Smooth muscle cell (in vitro differentiated cells): ENCODE results near the gene RNF111. TPM values are rescaled to one million over a fixed set of nuclear protein-coding genes. Genes with fewer than 3 reads are reported as not detected.

Experiments used
- DNase-seq: peaks from one replicate; lab custom pipeline; 2025; ENCODE audit not compliant: unreplicated experiment; lab: John Stamatoyannopoulos, UW
- H2AFZ ChIP-seq: fragments of 200-600 bp; sonication (generic); 2 replicates; pipeline ENCODE4 v1.6.0; 2016; ENCODE audit warnings: antibody characterized with exemption, low read depth, mild to moderate bottlenecking
- H3F3A ChIP-seq: fragments of 200-600 bp; sonication (generic); 2 replicates; pipeline ENCODE4 v1.6.0; 2017; ENCODE audit warnings: antibody characterized with exemption, low read depth
- H3K27ac ChIP-seq: fragments of 200-600 bp; sonication (generic); 2 replicates; pipeline ENCODE4 v1.5.1; 2016; ENCODE audit warnings: low read depth, mild to moderate bottlenecking
- H3K27me3 ChIP-seq: fragments of 200-600 bp; sonication (generic); 2 replicates; pipeline ENCODE4 v1.6.1; 2016; ENCODE audit warnings: low read depth, mild to moderate bottlenecking
- H3K36me3 ChIP-seq: fragments of 200-600 bp; sonication (generic); 2 replicates; pipeline ENCODE4 v1.5.1; 2016; ENCODE audit warnings: low read depth
- H3K4me1 ChIP-seq: fragments of 200-600 bp; sonication (generic); 2 replicates; pipeline ENCODE4 v1.5.1; 2016; ENCODE audit warnings: low read depth
- H3K4me2 ChIP-seq: fragments of 200-600 bp; sonication (generic); 2 replicates; pipeline ENCODE4 v1.6.0; 2016; ENCODE audit warnings: mild to moderate bottlenecking
- H3K4me3 ChIP-seq: fragments of 200-600 bp; sonication (generic); 2 replicates; pipeline ENCODE4 v1.5.1; 2016; ENCODE audit warnings: mild to moderate bottlenecking
- H3K79me2 ChIP-seq: fragments of 200-600 bp; sonication (generic); 2 replicates; pipeline ENCODE4 v1.6.0; 2016; ENCODE audit warnings: low read depth, mild to moderate bottlenecking
- H3K9ac ChIP-seq: fragments of 200-600 bp; sonication (generic); 2 replicates; pipeline ENCODE4 v1.6.0; 2016; ENCODE audit warnings: low read depth
- H3K9me3 ChIP-seq: fragments of 200-600 bp; sonication (generic); replicated peaks from 2 replicates; pipeline ENCODE4 v1.5.1; 2016; ENCODE audit warnings: low read depth
- H4K20me1 ChIP-seq: fragments of 200-600 bp; sonication (generic); 2 replicates; pipeline ENCODE4 v1.6.0; 2016; ENCODE audit warnings: low read depth
- WGBS: methylation state at CpG from one replicate; pipeline ENCODE4 v1.1.7; 2016; ENCODE audit warnings: low lambda C conversion rate; 5-methylcytosine and 5-hydroxymethylcytosine counted together
- polyA plus RNA-seq: library from polyadenylated mRNA; unstranded; fragments of >200 nt; fragmentation: Nextera tagmentation; extraction: Ambion mirVana; gene quantifications from 2 replicates; pipeline ENCODE4 v1.2.1, GENCODE V29; 2016
- total RNA-seq: library from RNA; depleted of rRNA; stranded (reverse); fragments of >200 nt; gene quantifications from 2 replicates; pipeline ENCODE4 v1.2.3, GENCODE V29; 2014
- TF ChIP-seq, protein P1 (sequence below): fragments of 200-600 bp; sonication (generic); IDR thresholded peaks from 2 replicates; pipeline ENCODE4 v1.5.1; 2017; ENCODE audit warnings: borderline replicate concordance, mild to moderate bottlenecking, antibody characterized with exemption; ENCODE audit not compliant: insufficient read depth, poor library complexity, severe bottlenecking

Gene RNF111
- total and polyA plus RNA-seq, 2 experiments from 2014 or later = 15.3 to 37.8 TPM

GRCh38 chr15:58987036-58987435 is 427 bp upstream of the RNF111 start:
- 23% methylated on average over 9 of the region's 9 CpGs for WGBS
- TF ChIP-seq, protein P1, sequence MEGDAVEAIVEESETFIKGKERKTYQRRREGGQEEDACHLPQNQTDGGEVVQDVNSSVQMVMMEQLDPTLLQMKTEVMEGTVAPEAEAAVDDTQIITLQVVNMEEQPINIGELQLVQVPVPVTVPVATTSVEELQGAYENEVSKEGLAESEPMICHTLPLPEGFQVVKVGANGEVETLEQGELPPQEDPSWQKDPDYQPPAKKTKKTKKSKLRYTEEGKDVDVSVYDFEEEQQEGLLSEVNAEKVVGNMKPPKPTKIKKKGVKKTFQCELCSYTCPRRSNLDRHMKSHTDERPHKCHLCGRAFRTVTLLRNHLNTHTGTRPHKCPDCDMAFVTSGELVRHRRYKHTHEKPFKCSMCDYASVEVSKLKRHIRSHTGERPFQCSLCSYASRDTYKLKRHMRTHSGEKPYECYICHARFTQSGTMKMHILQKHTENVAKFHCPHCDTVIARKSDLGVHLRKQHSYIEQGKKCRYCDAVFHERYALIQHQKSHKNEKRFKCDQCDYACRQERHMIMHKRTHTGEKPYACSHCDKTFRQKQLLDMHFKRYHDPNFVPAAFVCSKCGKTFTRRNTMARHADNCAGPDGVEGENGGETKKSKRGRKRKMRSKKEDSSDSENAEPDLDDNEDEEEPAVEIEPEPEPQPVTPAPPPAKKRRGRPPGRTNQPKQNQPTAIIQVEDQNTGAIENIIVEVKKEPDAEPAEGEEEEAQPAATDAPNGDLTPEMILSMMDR = no peak
- H3K4me3 ChIP-seq = peak overlapping the region; percentile 83
- peaks cover 2% of the 10 kb centered on the region for H3K36me3 ChIP-seq
- H2AFZ ChIP-seq = peak overlapping the region; percentile 92
- no peak for DNase-seq
- peaks cover 14% of the 10 kb centered on the region for H3K4me1 ChIP-seq
- peak overlapping the region; percentile 90 for H3K4me2 ChIP-seq
- H3K9me3 ChIP-seq = no peaks in the 10 kb centered on the region
- no peaks in the 10 kb centered on the region for H3F3A ChIP-seq
- peaks cover 8% of the 10 kb centered on the region for H3K27me3 ChIP-seq
- H3K27ac ChIP-seq = peak overlapping the region; percentile 71
- H3K79me2 ChIP-seq = peaks cover 45% of the 10 kb centered on the region
- peak overlapping the region; percentile 88 for H3K9ac ChIP-seq
- peaks cover 38% of the 10 kb centered on the region for H4K20me1 ChIP-seq

GRCh38 chr15:58988006-58988785 is 733 bp downstream of the RNF111 start:
- TF ChIP-seq, protein P1 = no peak
- Histone ChIP-seq H3F3A (no peaks in the 10 kb centered on the region), H3K27ac (peak overlapping the region; percentile 71), H4K20me1 (peaks cover 49% of the 10 kb centered on the region), H3K4me3 (peak overlapping the region; percentile 83), H2AFZ (peak overlapping the region; percentile 92), H3K79me2 (peaks cover 56% of the 10 kb centered on the region), H3K4me1 (peaks cover 14% of the 10 kb centered on the region), H3K27me3 (peaks cover 8% of the 10 kb centered on the region), H3K9ac (peak overlapping the region; percentile 88), H3K36me3 (peaks cover 5% of the 10 kb centered on the region), H3K4me2 (peak overlapping the region; percentile 90), H3K9me3 (no peaks in the 10 kb centered on the region)
- peak; percentile 56 for DNase-seq
- under 1% methylated on average over 30 of the region's 36 CpGs for WGBS

- no peak for DNase-seq
- no peak overlapping the region for H3K4me2 ChIP-seq
- no peak overlapping the region for H3K9ac ChIP-seq
- 93% methylated on average over 10 of the region's 10 CpGs for WGBS
- no peak overlapping the region for H3K27ac ChIP-seq
- H3K27me3 ChIP-seq = no peaks in the 10 kb centered on the region
- peaks cover 96% of the 10 kb centered on the region for H3K79me2 ChIP-seq
- no peak overlapping the region for H2AFZ ChIP-seq
- H3K4me3 ChIP-seq = no peak overlapping the region
- H3K9me3 ChIP-seq = no peaks in the 10 kb centered on the region
- no peaks in the 10 kb centered on the region for H3F3A ChIP-seq
- TF ChIP-seq, protein P1 = no peak
- peaks cover 5% of the 10 kb centered on the region for H3K36me3 ChIP-seq
- peaks cover 89% of the 10 kb centered on the region for H4K20me1 ChIP-seq
- peaks cover 14% of the 10 kb centered on the region for H3K4me1 ChIP-seq
These were observed 4.7 kb downstream of the RNF111 start for GRCh38 chr15:58992181-58992580.
